Large intestine (tissue), 3 donors: ENCODE measurements around the gene TEX101. TPM values are rescaled to one million over a fixed set of nuclear protein-coding genes. Genes with fewer than 3 reads are reported as not detected.
"Not testable (repeated sequence)": the region's sequence is repeated elsewhere in the genome, so short reads cannot be mapped to it uniquely, and the experiment has no call there.

ENCODE experiments used
- DNase-seq, 2 donors: peaks; one replicate each; pipeline versions ENCODE4 v3.0.0 to v3.0.0-alpha.2; 2013
- H3K27ac ChIP-seq: one replicate; pipeline ENCODE4 v1.5.1; 2013; ENCODE audit warnings: low read length
- H3K27me3 ChIP-seq: 2 replicates; pipeline ENCODE4 v1.6.1; 2013; ENCODE audit warnings: low read length; ENCODE audit not compliant: control insufficient read depth, insufficient read depth
- H3K36me3 ChIP-seq: 2 replicates; pipeline ENCODE4 v1.6.1; 2013; ENCODE audit warnings: low read length; ENCODE audit not compliant: control insufficient read depth, insufficient read depth
- H3K4me1 ChIP-seq: one replicate; pipeline ENCODE4 v1.6.1; 2013; ENCODE audit warnings: low read length; ENCODE audit not compliant: control insufficient read depth, insufficient read depth
- H3K4me3 ChIP-seq: one replicate; pipeline ENCODE4 v1.5.1; 2013; ENCODE audit warnings: low read length
- H3K9me3 ChIP-seq: one replicate; pipeline ENCODE4 v1.6.1; 2013; ENCODE audit warnings: mild to moderate bottlenecking, low read depth, low read length, moderate library complexity; ENCODE audit not compliant: control insufficient read depth
- WGBS: methylation state at CpG from one replicate; pipeline ENCODE4 v1.1.5; 2013; ENCODE audit warnings: low lambda C conversion rate; ENCODE audit not compliant: insufficient coverage; 5-methylcytosine and 5-hydroxymethylcytosine counted together
- polyA plus RNA-seq: library from polyadenylated mRNA; unstranded; fragments of 120-200 nt; gene quantifications from one replicate; pipeline ENCODE4 v1.2.1, GENCODE V29; 2013

Gene TEX101
- polyA plus RNA-seq, 1 donor: not detected

DNA sequence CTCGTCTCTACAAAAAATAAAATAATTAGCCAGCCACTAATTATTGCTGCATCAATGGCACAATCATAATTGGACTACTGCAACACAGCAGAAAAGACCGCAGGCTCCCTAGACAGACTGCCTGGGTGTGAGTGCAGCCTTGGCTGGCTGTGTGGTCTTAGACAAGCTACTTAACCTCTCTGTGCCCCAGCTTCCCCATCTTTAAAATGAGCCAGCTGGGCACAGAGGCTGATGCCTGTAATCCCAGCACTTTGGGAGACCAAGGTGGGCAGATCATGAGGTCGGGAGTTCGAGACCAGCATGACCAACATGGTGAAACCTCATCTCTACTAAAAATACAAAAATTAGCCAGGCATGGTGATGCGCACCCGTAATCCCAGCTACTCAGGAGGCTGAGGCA, 19.0 kb downstream of the TEX101 start:
- H3K27ac ChIP-seq: no peak overlapping the region
- no peak overlapping the region for H3K4me3 ChIP-seq
- H3K36me3 ChIP-seq: no peaks in the 10 kb centered on the region
- H3K9me3 ChIP-seq: no peaks in the 10 kb centered on the region
- H3K27me3 ChIP-seq: no peaks in the 10 kb centered on the region
- DNase-seq: no peak
- WGBS: no CpG with 5 or more reads among the region's 6 CpGs
- peaks cover 4% of the 10 kb centered on the region for H3K4me1 ChIP-seq

DNA sequence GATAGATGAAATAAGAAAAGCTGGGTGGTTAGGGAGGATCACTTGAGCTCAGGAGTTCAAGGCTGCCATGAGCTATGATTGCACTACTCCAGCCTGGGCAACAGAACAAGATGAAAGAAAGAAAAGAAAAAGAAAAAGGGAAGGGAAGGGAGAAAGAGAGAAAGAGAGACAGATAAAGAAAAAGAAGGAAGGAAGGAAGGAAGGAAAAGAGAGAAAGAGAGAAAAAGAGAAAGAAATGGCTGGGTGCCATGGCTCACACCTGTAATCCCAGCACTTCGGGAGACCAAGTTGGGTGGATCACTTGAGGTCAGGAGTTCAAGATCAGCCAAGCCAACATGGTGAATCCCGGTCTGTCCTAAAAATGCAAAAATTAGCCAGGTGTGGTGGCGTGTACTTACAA, 21.1 kb downstream of the TEX101 start:
- Histone ChIP-seq H3K36me3 (no peaks in the 10 kb centered on the region), H3K27me3 (no peaks in the 10 kb centered on the region), H3K4me1 (no peaks in the 10 kb centered on the region), H3K9me3 (no peaks in the 10 kb centered on the region), H3K4me3 (no peak overlapping the region), H3K27ac (no peak overlapping the region)
- no peak for DNase-seq
- 100% methylated on average over 1 of the region's 3 CpGs for WGBS

DNA sequence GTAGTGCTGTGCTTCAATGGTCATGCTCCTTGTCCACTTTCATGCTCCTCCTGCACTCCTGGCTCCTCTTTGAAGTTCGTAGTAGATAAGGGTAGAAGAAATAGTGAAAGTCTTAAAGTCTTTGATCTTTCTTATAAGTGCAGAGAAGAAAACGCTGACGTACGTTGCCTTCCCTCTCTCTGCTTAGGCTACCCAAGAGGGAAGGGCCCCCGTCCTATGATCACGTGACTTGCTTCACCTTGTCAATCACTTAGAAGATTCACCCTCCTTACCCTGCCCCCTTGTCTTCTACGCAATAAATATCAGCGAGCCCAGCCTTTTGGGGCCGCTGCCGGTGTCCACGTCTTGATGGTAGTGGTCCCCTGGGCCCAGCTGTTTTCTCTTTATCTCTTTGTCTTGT, 22.6 kb downstream of the TEX101 start:
- H3K27me3 ChIP-seq, H3K4me1 ChIP-seq, H3K27ac ChIP-seq, DNase-seq, H3K9me3 ChIP-seq, H3K4me3 ChIP-seq, H3K36me3 ChIP-seq: not testable (repeated sequence)
- WGBS: 87% methylated on average over 3 of the region's 11 CpGs

DNA sequence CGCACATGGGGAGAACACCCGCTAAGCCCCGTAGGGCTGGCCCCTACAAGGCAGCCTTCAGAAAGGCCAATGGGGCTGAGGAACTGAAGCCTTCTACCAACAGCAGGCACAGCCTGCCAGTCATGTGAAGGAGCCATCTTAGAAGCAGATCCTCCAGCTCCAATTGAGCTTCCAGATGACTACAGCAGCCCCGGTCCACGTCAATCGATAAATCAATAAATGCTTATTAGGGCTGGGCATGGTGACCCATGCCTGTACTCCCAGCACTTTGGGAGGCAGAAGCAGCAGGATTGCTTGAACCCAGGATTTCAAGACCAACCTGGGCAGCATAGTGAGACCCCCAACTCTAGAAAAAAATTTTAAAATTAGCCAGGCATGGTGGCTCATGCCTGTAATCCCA, 23.0 kb downstream of the TEX101 start:
- Histone ChIP-seq H3K27me3 (no peaks in the 10 kb centered on the region), H3K36me3 (no peaks in the 10 kb centered on the region), H3K4me1 (no peaks in the 10 kb centered on the region), H3K4me3 (no peak overlapping the region), H3K27ac (no peak overlapping the region), H3K9me3 (no peaks in the 10 kb centered on the region)
- no peak for DNase-seq
- WGBS: no CpG with 5 or more reads among the region's 6 CpGs

DNA sequence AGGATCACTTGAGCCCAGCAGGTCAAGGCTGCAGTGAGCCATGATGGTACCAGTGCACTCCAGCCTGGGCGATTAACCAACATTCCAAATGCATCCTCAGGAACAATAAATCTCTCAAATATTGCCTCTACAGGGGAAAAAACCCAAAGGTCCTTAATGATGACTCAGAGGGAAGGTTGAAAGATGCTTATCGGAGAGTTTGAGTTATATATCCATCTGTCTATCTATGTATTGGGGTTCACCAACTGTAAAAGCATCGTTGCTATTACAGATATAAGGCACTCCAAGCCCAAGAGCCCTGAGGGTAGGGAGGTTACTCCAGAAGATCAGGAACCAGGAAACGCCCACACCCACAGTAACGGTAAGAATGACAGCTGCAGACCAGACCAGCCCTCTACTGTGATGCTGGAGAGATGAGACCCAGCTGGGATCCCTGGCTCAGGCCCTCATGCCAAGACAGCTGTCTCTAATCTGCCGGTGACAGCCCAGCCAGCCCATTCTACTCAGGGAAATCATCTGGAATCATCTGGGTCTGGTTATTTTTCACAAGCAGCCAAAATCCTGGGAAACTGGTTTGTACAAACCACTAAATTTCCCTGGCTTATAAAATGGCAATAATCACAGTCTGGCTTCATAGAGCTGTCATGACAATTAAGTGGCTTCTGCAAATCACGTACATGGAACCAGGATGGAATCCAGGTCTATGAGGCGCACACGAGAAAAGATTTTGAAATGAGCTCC, 23.8 kb downstream of the TEX101 start:
- DNase-seq: peak in 1 of 2 donors; percentile 23
- H3K27ac ChIP-seq: no peak overlapping the region
- H3K36me3 ChIP-seq: no peaks in the 10 kb centered on the region
- no peaks in the 10 kb centered on the region for H3K27me3 ChIP-seq
- no peaks in the 10 kb centered on the region for H3K4me1 ChIP-seq
- H3K4me3 ChIP-seq: no peak overlapping the region
- H3K9me3 ChIP-seq: no peaks in the 10 kb centered on the region
- 77% methylated on average over 3 of the region's 9 CpGs for WGBS

DNA sequence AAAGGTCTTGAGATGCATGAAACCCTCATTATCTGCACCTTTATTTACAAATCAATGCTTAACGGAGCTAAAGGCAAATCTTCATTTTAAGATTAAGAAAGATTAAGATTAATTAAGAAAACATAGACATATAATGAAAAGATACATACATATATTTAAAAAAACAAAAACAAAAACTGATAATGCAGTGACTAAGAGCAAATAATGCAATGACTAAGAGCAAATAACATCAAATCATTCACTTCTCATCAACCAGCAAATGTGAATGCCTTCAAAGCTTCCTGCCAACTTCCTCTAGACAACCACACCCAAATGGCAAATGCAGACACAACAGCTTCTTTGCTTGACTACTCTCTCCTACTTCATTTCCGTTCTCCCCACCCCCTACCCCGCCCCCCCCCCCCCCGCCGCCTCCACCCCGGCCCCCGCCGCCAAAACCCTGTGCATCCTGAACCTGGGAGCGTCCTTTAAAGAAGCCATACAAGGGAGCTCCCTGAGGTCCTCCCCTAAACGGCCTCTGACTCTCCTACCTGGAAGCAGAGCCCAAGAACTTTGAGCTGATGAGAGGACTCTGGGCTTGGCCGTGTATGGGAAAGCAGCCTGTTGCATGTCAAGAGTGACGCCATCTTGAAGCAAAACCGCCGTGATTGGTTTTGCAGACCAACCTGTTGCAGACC, 24.5 kb downstream of the TEX101 start:
- WGBS: no CpG with 5 or more reads among the region's 14 CpGs
- no peak for DNase-seq

DNA sequence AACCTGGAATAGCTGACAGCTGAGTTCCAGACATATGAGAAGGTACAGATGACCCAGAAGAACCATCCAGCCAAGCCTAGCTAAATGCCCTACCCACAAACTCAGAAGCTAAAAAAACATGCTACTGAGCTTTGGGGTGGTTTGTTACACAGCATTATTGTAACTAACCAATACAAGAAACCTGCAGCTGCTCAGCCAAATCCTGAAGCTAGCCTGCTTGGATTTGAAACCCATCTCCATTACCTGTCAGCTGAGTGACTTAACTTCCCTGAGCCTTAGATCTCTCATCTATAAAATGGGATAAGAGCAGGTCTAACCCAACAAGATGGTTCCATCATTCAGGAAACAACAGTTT, 25.0 kb downstream of the TEX101 start:
- Histone ChIP-seq H3K4me3 (no peak overlapping the region), H3K36me3 (no peaks in the 10 kb centered on the region), H3K27me3 (no peaks in the 10 kb centered on the region), H3K27ac (no peak overlapping the region), H3K4me1 (no peaks in the 10 kb centered on the region), H3K9me3 (no peaks in the 10 kb centered on the region)
- no peak for DNase-seq

More for the DNA sequence above, 24.5 kb downstream of the TEX101 start:
- H3K9me3 ChIP-seq: no peaks in the 10 kb centered on the region
- no peaks in the 10 kb centered on the region for H3K27me3 ChIP-seq
- H3K27ac ChIP-seq: no peak overlapping the region
- no peaks in the 10 kb centered on the region for H3K36me3 ChIP-seq
- H3K4me3 ChIP-seq: no peak overlapping the region
- H3K4me1 ChIP-seq: no peaks in the 10 kb centered on the region

DNA sequence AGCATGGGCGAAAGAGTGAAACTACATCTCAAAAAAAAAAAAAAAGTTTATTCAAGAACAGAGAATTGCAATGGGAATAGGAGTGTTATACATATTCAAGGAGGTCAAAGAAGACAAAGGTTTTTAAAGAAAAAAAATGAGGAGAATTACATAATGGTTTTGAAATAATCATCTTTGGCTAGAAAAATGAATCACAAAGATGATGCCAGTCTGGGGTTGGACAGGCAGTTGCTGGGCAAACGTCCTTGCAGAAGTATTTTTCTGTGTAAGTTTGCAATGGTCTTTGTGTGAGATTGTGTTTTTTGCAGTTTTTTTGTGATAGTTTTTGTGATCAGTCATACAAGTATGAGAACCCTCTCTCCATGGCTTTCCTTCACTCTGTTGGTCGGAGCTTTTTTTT, 27.0 kb downstream of the TEX101 start:
- 78% methylated on average over 1 of the region's 3 CpGs for WGBS
- Histone ChIP-seq H3K9me3 (no peaks in the 10 kb centered on the region), H3K4me3 (no peak overlapping the region), H3K4me1 (no peaks in the 10 kb centered on the region), H3K36me3 (no peaks in the 10 kb centered on the region), H3K27me3 (no peaks in the 10 kb centered on the region), H3K27ac (no peak overlapping the region)
- no peak for DNase-seq

DNA sequence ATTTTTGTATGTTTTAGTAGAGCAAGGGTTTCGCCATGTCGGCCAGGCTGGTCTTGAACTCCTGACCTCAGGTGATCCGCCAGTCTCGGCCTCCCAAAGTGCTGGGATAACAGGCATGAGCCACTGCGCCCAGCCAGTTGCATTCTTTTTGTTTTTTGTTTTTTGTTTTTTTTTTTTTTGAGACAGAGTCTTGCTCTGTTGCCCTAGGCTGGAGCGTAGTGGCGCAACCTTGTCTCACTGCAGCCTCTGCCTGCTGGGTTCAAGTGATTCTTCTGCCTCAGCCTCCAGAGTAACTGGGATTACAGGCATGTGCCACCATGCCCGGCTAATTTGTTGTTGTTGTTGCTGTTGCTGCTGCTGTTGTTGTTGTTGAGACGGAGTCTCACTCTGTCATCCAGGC, 29.4 kb downstream of the TEX101 start:
- not testable (repeated sequence) for H3K4me1 ChIP-seq, H3K9me3 ChIP-seq, H3K27me3 ChIP-seq, DNase-seq, H3K36me3 ChIP-seq, H3K27ac ChIP-seq, H3K4me3 ChIP-seq
- no CpG with 5 or more reads among the region's 9 CpGs for WGBS

DNA sequence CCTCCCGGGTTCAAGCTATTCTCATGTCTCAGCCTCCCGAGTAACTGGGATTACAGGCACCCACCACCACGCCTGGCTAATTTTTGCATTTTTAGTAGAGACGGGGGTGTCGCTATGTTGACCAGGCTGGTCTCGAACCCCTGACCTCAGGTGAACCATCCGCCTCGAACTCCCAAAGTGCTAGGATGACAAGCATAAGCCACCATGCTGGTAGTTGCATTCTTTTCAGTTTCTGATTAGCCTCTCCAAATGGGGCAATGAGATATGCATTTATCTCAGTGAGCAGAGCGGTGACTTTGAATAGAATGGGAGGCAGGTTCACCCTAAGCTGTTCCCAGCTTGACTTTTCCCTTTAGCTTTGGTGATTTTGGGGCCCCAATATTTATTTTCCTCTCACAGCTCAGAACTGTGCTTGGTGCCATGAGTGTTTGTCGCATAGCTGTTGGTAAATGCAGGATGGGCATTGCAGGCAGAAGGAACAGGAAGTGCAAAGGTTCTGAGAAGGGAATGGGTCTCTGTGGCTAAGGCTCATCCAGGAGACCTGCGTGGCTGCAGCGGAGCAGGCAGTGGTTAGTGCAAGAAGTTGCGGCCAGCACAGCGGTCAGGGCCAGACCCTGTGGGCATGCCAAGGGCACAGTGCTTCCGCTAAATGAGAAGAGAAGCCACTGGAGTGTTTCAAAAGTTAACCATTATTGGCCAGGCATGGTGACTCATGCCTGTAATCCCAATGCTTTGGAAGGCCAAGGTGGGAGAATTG, 30.0 kb downstream of the TEX101 start:
- no peak for DNase-seq
- Histone ChIP-seq H3K4me1 (peaks cover 3% of the 10 kb centered on the region), H3K36me3 (no peaks in the 10 kb centered on the region), H3K27ac (no peak overlapping the region), H3K9me3 (no peaks in the 10 kb centered on the region), H3K27me3 (no peaks in the 10 kb centered on the region), H3K4me3 (no peak overlapping the region)
- WGBS: 100% methylated on average over 1 of the region's 15 CpGs
